Suprapubic skin (tissue), 3 donors: ENCODE data around the gene FZD4.

Experiments
- POLR2A ChIP-seq, 2 donors: fragments of 450-650 bp; IDR thresholded peaks; one replicate each; pipeline ENCODE4 v1.6.1; 2017; ENCODE audit warnings: antibody characterized with exemption in 2 of 2, mild to moderate bottlenecking in 2 of 2, moderate library complexity in 2 of 2
- TF ChIP-seq, protein P1 (sequence below), 2 donors: fragments of 200-600 bp in 1 of 2; fragments of 450-650 bp in 1 of 2; sonication (generic) in 1 of 2; IDR thresholded peaks; one replicate each; pipeline ENCODE4 v1.5.1; 2016 to 2019; ENCODE audit warnings: antibody characterized with exemption in 2 of 2, mild to moderate bottlenecking in 1 of 2, moderate library complexity in 1 of 2

DNA sequence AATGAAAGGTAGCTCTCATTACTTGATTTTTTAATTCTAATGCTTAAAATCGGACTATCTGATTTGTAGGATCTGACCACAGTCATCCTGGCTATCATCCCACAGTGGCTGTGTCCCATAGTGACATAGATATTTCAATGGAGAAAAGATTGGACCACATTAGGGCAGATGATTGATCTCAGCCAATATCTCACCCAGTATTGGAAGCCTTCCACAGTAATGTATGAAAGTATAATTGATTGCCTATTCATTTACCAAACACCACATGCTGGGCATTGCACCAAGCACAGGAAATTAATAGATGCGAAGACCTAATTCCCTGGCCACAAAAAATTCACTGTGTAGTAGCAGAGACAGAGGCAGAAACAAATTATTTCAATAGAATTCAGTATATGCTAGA is 37.6 kb downstream of the FZD4 start:
- TF ChIP-seq POLR2A (IDR thresholded peaks at IDR 0.05), result no peak
- TF ChIP-seq, protein P1, sequence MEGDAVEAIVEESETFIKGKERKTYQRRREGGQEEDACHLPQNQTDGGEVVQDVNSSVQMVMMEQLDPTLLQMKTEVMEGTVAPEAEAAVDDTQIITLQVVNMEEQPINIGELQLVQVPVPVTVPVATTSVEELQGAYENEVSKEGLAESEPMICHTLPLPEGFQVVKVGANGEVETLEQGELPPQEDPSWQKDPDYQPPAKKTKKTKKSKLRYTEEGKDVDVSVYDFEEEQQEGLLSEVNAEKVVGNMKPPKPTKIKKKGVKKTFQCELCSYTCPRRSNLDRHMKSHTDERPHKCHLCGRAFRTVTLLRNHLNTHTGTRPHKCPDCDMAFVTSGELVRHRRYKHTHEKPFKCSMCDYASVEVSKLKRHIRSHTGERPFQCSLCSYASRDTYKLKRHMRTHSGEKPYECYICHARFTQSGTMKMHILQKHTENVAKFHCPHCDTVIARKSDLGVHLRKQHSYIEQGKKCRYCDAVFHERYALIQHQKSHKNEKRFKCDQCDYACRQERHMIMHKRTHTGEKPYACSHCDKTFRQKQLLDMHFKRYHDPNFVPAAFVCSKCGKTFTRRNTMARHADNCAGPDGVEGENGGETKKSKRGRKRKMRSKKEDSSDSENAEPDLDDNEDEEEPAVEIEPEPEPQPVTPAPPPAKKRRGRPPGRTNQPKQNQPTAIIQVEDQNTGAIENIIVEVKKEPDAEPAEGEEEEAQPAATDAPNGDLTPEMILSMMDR (IDR thresholded peaks at IDR 0.05), result no peak
